HG03066 (cell line): ENCODE measurements around the gene HSPA4L.

Source experiments
- ATAC-seq: cut with Tn5 transposase; IDR thresholded peaks from one replicate; pipeline ENCODE4 v1.9.1; 2021; ENCODE audit warnings: low read depth; ENCODE audit not compliant: unreplicated experiment

HSPA4L gene

GRCh38 chr4:127783026-127783769, 1.1 kb downstream of the HSPA4L start:
- ATAC-seq, result peak; percentile 11

GRCh38 chr4:127783955-127784770, 2.0 kb downstream of the HSPA4L start:
- ATAC-seq, result no peak

- ATAC-seq, result peak; percentile 43
These were observed 6.4 kb downstream of the HSPA4L start for GRCh38 chr4:127788517-127788916.

GRCh38 chr4:127791391-127791790, 9.3 kb downstream of the HSPA4L start:
- ATAC-seq, result no peak

GRCh38 chr4:127793528-127793927, 11.4 kb downstream of the HSPA4L start:
- no peak for ATAC-seq

- no peak for ATAC-seq
These were observed 17.6 kb downstream of the HSPA4L start for GRCh38 chr4:127799711-127800110.

- no peak for ATAC-seq
These were observed 27.2 kb downstream of the HSPA4L start for GRCh38 chr4:127809173-127809800.

- ATAC-seq, result no peak
These were observed 28.4 kb downstream of the HSPA4L start for GRCh38 chr4:127810551-127810950.

GRCh38 chr4:127822430-127822829, 40.3 kb downstream of the HSPA4L start:
- ATAC-seq, result no peak

GRCh38 chr4:127828121-127828520, 46.0 kb downstream of the HSPA4L start:
- ATAC-seq, result no peak

GRCh38 chr4:127829014-127829413, 46.9 kb downstream of the HSPA4L start:
- peak; percentile 91 for ATAC-seq

- ATAC-seq, result peak; percentile 47
These were observed 50.5 kb downstream of the HSPA4L start for GRCh38 chr4:127832585-127832984.

GRCh38 chr4:127843704-127844600, 61.8 kb downstream of the HSPA4L start:
- no peak for ATAC-seq

- no peak for ATAC-seq
These were observed 62.5 kb downstream of the HSPA4L start for GRCh38 chr4:127844601-127845116.

- ATAC-seq, result no peak
These were observed 63.9 kb downstream of the HSPA4L start for GRCh38 chr4:127846061-127846460.

- no peak for ATAC-seq
These were observed 64.6 kb downstream of the HSPA4L start for GRCh38 chr4:127846765-127847164.

GRCh38 chr4:127849505-127850234, 67.5 kb downstream of the HSPA4L start:
- no peak for ATAC-seq

- no peak for ATAC-seq
These were observed 70.5 kb downstream of the HSPA4L start for GRCh38 chr4:127852661-127853060.

- ATAC-seq, result no peak
These were observed 74.2 kb downstream of the HSPA4L start for GRCh38 chr4:127856196-127856812.
